NCI-H2196 (cell line): Measurements from ENCODE around the gene OXA1L.
"Not testable (repeated sequence)": the region's sequence is repeated elsewhere in the genome, so short reads cannot be mapped to it uniquely, and the experiment has no call there.

ENCODE experiments used
- DNase-seq: peaks from one replicate; lab custom pipeline; 2025; ENCODE audit not compliant: unreplicated experiment; lab: John Stamatoyannopoulos, UW

The OXA1L gene

DNA sequence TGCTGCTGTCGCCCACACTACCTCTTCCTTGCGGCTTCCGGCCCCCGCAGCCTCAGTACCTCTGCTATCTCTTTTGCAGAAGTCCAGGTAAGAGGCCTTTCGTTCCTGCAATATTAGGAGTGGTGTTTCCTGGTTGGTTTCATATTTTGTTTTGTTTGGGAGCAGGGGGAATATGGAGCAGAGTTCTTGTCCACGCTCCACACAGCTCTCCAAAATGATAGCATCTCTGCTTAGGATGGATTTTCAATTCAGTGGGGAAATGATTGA is 768 bp downstream of the OXA1L start:
- no peak for DNase-seq

DNA sequence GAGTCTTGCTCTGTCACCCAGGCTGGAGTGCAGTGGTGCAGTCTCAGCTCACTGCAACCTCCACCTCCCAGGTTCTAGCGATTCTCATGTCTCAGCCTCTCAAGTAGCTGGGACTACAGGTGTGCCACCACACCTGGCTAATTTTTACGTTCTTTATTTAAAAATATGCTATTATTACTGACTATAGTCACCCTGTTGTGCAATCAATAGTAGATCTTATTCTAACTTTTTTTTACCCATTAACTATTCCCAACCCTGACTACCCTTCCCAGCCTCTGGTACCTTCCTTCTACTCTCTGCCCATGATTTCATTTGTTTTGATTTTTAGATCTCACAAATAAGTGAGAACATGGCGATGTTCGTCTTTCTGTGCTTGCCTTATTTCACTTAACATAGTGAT is 2.5 kb downstream of the OXA1L start:
- no peak for DNase-seq

DNA sequence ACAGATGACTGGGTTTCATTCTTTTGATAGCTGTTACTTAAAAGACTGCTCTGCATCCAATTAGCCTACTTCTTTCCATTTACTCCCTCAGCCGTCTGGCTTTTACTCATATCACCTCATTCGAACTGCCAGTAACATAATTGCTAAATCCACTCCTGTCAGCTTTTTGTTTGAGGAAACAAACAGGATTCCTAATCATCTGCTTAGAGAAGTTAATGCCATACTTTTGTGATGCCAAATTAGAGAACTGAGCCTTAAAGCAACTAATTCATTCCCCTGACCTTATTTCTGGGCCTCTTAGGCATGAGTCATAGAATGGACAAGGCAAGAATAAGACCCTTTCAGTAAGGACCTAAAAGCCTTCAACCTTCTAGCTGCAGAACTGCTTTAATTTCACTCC is 2.9 kb downstream of the OXA1L start:
- no peak for DNase-seq

DNA sequence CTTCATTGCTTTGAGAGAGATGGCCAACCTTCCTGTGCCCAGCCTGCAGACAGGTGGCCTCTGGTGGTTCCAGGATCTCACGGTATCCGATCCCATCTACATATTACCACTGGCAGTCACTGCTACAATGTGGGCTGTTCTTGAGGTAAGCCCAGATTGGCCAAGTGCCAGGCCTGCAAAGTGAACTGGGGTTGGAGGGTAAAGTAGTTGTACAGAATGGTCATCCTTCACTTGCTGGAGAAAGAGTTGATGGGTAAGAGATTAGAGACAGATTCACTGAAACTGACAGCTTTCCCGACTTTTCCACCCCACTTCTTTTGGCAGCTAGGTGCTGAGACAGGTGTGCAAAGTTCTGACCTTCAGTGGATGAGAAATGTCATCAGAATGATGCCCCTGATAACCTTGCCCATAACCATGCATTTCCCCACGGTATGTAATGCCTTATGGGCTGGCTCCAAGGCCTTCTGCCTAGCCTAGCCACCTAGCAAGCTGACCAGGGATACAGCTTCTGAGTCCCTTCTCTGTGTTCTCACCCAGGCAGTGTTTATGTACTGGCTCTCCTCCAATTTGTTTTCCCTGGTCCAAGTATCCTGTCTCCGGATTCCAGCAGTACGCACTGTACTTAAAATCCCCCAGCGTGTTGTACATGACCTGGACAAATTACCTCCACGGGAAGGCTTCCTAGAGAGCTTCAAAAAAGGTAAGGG is 4.1 kb downstream of the OXA1L start:
- DNase-seq = no peak

- no peak for DNase-seq
Measured at GRCh38 chr14:22772725-22773124, 6.2 kb downstream of the OXA1L start.

DNA sequence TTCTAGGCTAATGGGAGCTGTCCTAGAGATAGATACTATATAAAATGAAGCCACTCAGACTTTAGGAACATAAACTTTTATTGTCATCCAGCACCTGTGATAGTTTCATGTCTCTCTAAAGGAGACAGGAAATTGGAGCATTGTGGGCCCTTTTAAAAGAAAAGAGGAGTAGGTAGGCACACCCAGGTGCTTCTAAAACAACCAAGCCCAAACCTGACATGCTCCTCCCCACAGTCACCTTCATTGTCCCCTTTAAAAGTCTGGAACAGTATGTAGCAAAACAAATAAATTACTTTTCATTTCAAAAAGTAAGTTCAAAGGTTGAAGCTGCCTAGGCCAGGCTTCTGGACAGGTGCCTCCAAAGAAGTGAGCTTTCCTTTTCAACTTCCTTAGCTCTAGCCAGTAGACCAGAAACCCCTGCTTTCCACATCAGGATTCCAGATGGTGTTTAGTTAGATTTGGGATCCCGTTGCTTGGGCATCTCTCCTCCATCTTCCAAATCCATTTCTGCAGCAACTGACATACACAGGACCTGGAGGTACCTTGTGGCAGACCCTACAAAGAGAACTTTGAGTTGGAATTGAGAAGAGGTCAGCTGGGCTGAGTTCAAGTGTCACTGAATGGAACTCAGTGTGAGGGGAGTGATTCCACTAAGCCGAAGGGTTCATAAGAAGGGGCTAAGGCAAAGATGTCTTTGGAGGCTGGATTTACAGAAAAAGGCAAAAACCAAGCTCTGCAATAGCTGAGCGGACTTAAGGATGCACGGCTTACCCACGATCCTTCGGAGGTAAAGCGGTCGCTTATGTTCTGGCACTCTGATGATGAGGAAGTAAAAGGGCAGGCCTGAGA is 6.9 kb downstream of the OXA1L start:
- DNase-seq = no peak

GRCh38 chr14:22774011-22774706 is 7.7 kb downstream of the OXA1L start:
- DNase-seq = no peak

DNA sequence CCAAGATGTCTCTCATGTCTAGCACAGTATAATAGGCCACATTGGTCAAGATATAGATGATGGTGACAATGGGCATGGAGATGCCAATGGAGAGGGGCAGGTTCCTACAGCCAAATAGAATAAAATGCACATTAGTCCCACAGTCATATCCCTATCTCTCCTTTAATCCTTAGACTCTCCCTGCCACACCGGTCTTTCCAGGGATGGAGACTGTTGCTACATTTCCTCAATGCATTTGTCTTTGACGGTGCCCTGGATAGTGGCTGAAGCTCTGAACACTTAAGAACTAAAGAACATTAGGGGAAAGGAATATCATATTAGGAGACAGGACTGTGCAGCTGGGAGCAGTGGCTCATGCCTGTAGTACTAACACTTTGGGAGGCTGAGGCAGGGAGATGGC is 9.7 kb downstream of the OXA1L start:
- no peak for DNase-seq

- DNase-seq = not testable (repeated sequence)
Measured at GRCh38 chr14:22776849-22777248, 10.4 kb downstream of the OXA1L start.

- no peak for DNase-seq
Measured at GRCh38 chr14:22778084-22778483, 11.6 kb downstream of the OXA1L start.

- no peak for DNase-seq
Measured at GRCh38 chr14:22780105-22780679, 13.7 kb downstream of the OXA1L start.

DNA sequence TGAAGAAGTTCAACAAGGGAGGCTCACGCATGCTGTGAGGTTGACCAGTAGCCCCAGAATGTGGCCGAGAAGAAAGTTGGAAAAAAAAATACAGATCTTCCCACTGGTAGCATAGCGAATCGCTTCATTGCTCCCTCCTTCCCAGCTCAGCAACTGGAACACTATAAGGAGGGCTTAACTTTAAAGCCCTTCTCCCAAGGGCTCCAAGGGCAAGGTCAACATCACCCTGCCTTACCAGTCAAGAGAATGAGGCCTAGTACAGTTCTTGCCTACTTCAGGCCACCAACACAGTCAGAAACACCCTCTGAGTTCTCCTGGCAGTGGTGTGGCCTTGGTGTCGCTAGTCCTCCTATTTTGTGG is 14.4 kb downstream of the OXA1L start:
- no peak for DNase-seq

GRCh38 chr14:22781301-22781991 is 15.0 kb downstream of the OXA1L start:
- DNase-seq = no peak

- no peak for DNase-seq
Measured at GRCh38 chr14:22786685-22787084, 20.2 kb downstream of the OXA1L start.

- DNase-seq = no peak
Measured at GRCh38 chr14:22791301-22791700, 24.8 kb downstream of the OXA1L start.

DNA sequence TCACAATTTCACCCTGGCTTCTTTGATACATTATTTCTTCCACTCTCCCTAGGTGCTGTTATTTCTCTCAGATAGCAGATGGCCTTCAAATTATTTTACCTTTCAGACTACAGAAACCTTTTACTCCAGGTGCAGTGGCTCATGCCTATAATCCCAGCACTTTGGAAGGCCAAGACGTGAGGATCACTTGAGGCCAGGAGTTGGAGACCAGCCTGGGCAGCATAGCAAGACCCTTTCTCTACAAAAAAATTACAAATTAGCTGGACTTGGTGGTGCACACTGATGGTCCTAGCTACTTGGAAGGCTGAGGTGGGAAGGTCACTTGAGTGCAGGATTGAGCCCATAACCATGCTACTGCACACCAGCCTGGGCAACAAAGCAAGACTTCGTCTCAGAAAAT is 25.7 kb downstream of the OXA1L start:
- no peak for DNase-seq

DNA sequence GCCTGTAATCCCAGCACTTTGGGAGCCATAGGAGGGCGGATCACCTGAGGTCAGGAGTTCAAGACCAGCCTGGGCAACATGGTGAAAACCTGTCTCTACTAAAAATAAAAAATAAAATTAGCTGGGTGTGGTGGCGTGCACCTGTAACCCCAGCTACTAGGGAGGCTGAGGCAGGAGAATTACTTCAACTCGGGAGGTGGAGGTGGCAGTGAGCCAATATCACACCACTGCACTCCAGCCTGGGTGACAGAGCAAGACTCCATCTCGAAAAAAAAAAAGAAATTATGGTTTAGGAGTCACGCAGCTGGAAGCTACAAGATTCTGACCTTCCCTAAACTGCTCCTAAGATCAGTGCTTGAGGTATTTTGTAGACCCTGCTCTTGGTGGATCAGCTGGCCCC is 27.1 kb downstream of the OXA1L start:
- DNase-seq = not testable (repeated sequence)

- DNase-seq = no peak
Measured at GRCh38 chr14:22793976-22794375, 27.5 kb downstream of the OXA1L start.

DNA sequence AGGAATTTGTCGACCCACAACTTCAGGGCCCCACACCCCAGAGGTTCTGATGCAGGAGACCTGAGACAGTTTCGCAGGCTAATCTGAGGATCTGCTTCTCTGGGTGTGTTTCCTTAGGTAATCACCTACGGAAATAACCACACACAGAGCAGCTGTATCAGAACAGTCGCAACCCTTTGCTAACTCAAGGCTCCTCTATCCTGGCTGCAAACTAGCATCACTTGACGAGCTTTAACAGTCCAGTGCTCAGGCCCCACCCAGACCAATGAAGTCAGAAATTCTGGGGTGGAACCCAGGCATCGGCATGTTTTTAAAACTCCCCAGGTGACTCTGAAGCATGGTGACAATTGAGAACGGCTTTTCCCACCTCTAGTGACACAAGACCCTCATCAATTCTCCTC is 28.1 kb downstream of the OXA1L start:
- DNase-seq = no peak

GRCh38 chr14:22796087-22796707 is 29.7 kb downstream of the OXA1L start:
- DNase-seq = no peak
